ENCODE measurements around the gene TRIM65. TPM values are rescaled to one million over a fixed set of nuclear protein-coding genes. Genes with fewer than 3 reads are reported as not detected.

TRIM65 gene
- total and polyA plus RNA-seq, 2 of the 13 experiments (the other 11 are each of a cell fraction or from before 2014, with no cell fraction given), result 10.3 to 22.4 TPM

GRCh38 chr17:75855310-75856061, 41.3 kb downstream of the TRIM65 start, which contains the start of gene WBP2 (continued):
- TF ChIP-seq BCL3 (CRISPR knock-in tag; IDR thresholded peaks at IDR 0.05) (peak; percentile 85), FOXP1 (IDR thresholded peaks at IDR 0.05) (peak; percentile 84), FOXP1 (CRISPR knock-in tag; IDR thresholded peaks at IDR 0.05) (peak; percentile 83), ZNF296 (CRISPR knock-in tag; conservative IDR thresholded peaks at IDR 0.05) (peak; percentile 91; the same call in 1 of the 2 replicates), PHF20 (CRISPR knock-in tag; IDR thresholded peaks at IDR 0.05) (peak; percentile 82), MXI1 (IDR thresholded peaks at IDR 0.05; ENCODE audit: borderline replicate concordance, low read depth, low read length) (peak; percentile 78; the same call in 2 of the 3 replicates), CBX2 (IDR thresholded peaks at IDR 0.05; ENCODE audit: low read depth, low read length) (no peak), CBX2 (CRISPR knock-in tag; IDR thresholded peaks at IDR 0.05; ENCODE audit: low read depth) (no peak), ZNF549 (CRISPR knock-in tag; IDR thresholded peaks at IDR 0.05) (no peak), TFDP2 (CRISPR knock-in tag; IDR thresholded peaks at IDR 0.05) (peak; percentile 79), ZNF576 (CRISPR knock-in tag; IDR thresholded peaks at IDR 0.05) (peak; percentile 94), EEA1 (CRISPR knock-in tag; IDR thresholded peaks at IDR 0.05; ENCODE audit: borderline replicate concordance) (peak; percentile 70; the same call in 1 of the 2 replicates), PHF21A (CRISPR knock-in tag; IDR thresholded peaks at IDR 0.05) (peak; percentile 97), SMAD3 (CRISPR knock-in tag; IDR thresholded peaks at IDR 0.05) (peak; percentile 80; the same call in 1 of the 2 replicates), CERS6 (CRISPR knock-in tag; IDR thresholded peaks at IDR 0.05) (no peak), ZMYM2 (CRISPR knock-in tag; IDR thresholded peaks at IDR 0.05) (no peak; the same call in 1 of the 2 replicates), ZNF569 (CRISPR knock-in tag; IDR thresholded peaks at IDR 0.05; ENCODE audit: borderline replicate concordance) (peak; percentile 98; the same call in 1 of the 2 replicates), ATAD3A (CRISPR knock-in tag; IDR thresholded peaks at IDR 0.05) (no peak; the same call in 1 of the 2 replicates), ZNF496 (CRISPR knock-in tag; IDR thresholded peaks at IDR 0.05; ENCODE audit: insufficient replicate concordance) (no peak), ARID2 (CRISPR knock-in tag; IDR thresholded peaks at IDR 0.05; ENCODE audit: borderline replicate concordance) (no peak), ZNF335 (CRISPR knock-in tag; IDR thresholded peaks at IDR 0.05) (peak; percentile 93), AGO1 (IDR thresholded peaks at IDR 0.05; ENCODE audit: low read depth, low read length, poor library complexity, severe bottlenecking) (peak; percentile 50), SAFB2 (CRISPR knock-in tag; IDR thresholded peaks at IDR 0.05; ENCODE audit: borderline replicate concordance, low read depth) (peak; percentile 62)

All from HepG2 (cell line).